Lung (tissue), 12 donors: ENCODE measurements around the gene SH3BP4. TPM values are rescaled to one million over a fixed set of nuclear protein-coding genes. Genes with fewer than 3 reads are reported as not detected.

Source experiments
- ATAC-seq: fragments of 200-7000 bp; cut with Tn5 transposase; one replicate; pipeline ENCODE4 v1.9.1; 2020; ENCODE audit warnings: moderate number of reproducible peaks; ENCODE audit not compliant: insufficient read depth, low FRiP score
- DNase-seq, 3 donors: peaks; one replicate each; pipeline ENCODE4 v3.0.0-alpha.2; 2013 to 2017
- H3K27ac ChIP-seq, 2 donors: one replicate each; pipeline ENCODE4 v1.5.1; 2013; ENCODE audit warnings: mild to moderate bottlenecking in 2 of 2, moderate library complexity in 2 of 2, control low read depth in 1 of 2, inconsistent platforms in 1 of 2, low read depth in 1 of 2, low read length in 1 of 2
- H3K27me3 ChIP-seq, 3 donors: one replicate each; pipeline ENCODE4 v1.5.1; 2013; ENCODE audit warnings: low read length in 2 of 3; ENCODE audit not compliant: control insufficient read depth in 3 of 3, insufficient read depth in 3 of 3
- H3K36me3 ChIP-seq, 4 donors: one replicate each; pipeline ENCODE4 v1.5.1; 2013; ENCODE audit warnings: low read length in 4 of 4, mild to moderate bottlenecking in 1 of 4, moderate library complexity in 1 of 4; ENCODE audit not compliant: control insufficient read depth in 4 of 4, insufficient read depth in 4 of 4
- H3K4me1 ChIP-seq, 5 donors: one replicate each; pipeline ENCODE4 v1.5.1; 2013; ENCODE audit warnings: low read length in 5 of 5, mild to moderate bottlenecking in 2 of 5, moderate library complexity in 1 of 5; ENCODE audit not compliant: control insufficient read depth in 5 of 5, insufficient read depth in 5 of 5
- H3K4me3 ChIP-seq: one replicate; pipeline ENCODE4 v1.5.1; 2013; ENCODE audit warnings: mild to moderate bottlenecking, control low read depth, moderate library complexity
- H3K9ac ChIP-seq, 2 donors: one replicate each; pipeline ENCODE4 v1.5.1; 2013; ENCODE audit warnings: low read length in 2 of 2, control low read depth in 1 of 2; ENCODE audit not compliant: insufficient read depth in 1 of 2
- H3K9me3 ChIP-seq, 4 donors: one replicate each; pipeline ENCODE4 v1.5.1; 2013; ENCODE audit warnings: low read length in 3 of 4, mild to moderate bottlenecking in 1 of 4, moderate library complexity in 1 of 4; ENCODE audit not compliant: control insufficient read depth in 4 of 4, insufficient read depth in 3 of 4
- WGBS, 2 donors: extraction: QIAGEN DNeasy Blood & Tissue Kit; methylation state at CpG; one replicate each; pipeline ENCODE4 v1.1.7; 2013; 5-methylcytosine and 5-hydroxymethylcytosine counted together
- polyA plus RNA-seq, 2 donors: library from polyadenylated mRNA; stranded (reverse); fragments of 200-250 nt; gene quantifications; one replicate each; pipeline ENCODE4 v1.2.1, GENCODE V29; 2013
- total RNA-seq, 2 donors: library from RNA; depleted of rRNA in 1 of 2; stranded (reverse); fragments of >200 nt in 1 of 2; gene quantifications; one replicate each; pipeline ENCODE4 v1.2.1, GENCODE V29; 2014 to 2021
- TF ChIP-seq, protein P1 (sequence below): IDR thresholded peaks from 2 replicates; pipeline ENCODE4 v1.5.1; 2012; ENCODE audit warnings: mild to moderate bottlenecking; ENCODE audit errors: control extremely low read depth, extremely low read depth
- donor health status: control.
- donor health status: control.
- donor health status: Bipolar disorder and iron deficiency.
- donor health status: healthy.
- donor health status: DM: yes; HTN: yes; CAD: no.

The SH3BP4 gene
- total and polyA plus RNA-seq, 4 donors: 12.0 to 36.5 (median 18.2) TPM

DNA sequence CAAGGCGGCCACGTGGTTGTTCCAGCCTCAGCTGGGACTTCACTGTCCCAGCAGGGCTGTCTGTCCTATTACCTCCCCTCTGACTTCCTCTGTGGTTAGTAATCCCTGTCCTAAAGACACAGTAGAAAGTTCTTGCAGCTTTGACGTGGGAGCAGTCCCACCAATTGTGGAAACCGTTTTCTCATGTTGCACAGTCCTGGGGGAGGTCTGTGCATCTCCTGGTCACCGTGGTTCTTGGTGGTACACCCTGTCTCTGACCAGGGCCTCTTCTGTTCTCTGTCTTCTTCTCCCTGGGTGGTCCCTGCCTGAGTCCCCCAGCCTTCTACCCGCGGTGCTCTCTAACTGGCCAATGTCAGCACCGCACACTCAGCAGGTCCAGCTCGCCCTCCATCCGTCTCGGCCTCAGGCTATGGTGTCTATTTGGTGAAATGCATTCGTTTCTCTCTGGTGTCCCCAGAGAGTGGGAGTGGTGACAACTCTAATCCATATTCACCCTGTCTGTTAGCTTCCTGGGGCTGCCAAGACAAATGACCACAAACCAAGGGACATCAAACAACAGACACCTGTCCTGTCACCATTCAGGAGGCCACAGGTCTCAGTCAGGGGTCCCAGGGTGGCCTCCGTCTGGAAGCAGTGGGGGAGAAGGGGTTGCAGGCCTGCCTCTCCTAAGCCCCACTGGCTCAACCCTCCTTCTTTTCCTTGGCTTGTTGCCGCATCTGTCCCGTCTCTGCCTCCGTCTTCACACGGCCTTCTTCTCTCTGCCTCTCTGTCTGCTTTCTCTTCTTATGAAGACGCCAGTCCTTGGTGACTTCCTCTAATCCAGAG lies 99.8 kb downstream of the SH3BP4 start:
- Histone ChIP-seq H3K9ac (no peak overlapping the region), H3K36me3 (peaks cover 0 to 31% (median 17%) of the 10 kb centered on the region in 4 donors), H3K4me3 (no peak overlapping the region), H3K9me3 (no peaks in the 10 kb centered on the region), H3K27ac (peak overlapping the region; percentile 50 to 78), H3K4me1 (peaks cover 7 to 22% (median 20%) of the 10 kb centered on the region in 5 donors), H3K27me3 (no peaks in the 10 kb centered on the region)
- ATAC-seq (no peak), DNase-seq (no peak)
- WGBS, 2 donors: 74 to 78% methylated on average over 18 of the region's 18 CpGs
- TF ChIP-seq, protein P1, sequence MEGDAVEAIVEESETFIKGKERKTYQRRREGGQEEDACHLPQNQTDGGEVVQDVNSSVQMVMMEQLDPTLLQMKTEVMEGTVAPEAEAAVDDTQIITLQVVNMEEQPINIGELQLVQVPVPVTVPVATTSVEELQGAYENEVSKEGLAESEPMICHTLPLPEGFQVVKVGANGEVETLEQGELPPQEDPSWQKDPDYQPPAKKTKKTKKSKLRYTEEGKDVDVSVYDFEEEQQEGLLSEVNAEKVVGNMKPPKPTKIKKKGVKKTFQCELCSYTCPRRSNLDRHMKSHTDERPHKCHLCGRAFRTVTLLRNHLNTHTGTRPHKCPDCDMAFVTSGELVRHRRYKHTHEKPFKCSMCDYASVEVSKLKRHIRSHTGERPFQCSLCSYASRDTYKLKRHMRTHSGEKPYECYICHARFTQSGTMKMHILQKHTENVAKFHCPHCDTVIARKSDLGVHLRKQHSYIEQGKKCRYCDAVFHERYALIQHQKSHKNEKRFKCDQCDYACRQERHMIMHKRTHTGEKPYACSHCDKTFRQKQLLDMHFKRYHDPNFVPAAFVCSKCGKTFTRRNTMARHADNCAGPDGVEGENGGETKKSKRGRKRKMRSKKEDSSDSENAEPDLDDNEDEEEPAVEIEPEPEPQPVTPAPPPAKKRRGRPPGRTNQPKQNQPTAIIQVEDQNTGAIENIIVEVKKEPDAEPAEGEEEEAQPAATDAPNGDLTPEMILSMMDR: no peak

DNA sequence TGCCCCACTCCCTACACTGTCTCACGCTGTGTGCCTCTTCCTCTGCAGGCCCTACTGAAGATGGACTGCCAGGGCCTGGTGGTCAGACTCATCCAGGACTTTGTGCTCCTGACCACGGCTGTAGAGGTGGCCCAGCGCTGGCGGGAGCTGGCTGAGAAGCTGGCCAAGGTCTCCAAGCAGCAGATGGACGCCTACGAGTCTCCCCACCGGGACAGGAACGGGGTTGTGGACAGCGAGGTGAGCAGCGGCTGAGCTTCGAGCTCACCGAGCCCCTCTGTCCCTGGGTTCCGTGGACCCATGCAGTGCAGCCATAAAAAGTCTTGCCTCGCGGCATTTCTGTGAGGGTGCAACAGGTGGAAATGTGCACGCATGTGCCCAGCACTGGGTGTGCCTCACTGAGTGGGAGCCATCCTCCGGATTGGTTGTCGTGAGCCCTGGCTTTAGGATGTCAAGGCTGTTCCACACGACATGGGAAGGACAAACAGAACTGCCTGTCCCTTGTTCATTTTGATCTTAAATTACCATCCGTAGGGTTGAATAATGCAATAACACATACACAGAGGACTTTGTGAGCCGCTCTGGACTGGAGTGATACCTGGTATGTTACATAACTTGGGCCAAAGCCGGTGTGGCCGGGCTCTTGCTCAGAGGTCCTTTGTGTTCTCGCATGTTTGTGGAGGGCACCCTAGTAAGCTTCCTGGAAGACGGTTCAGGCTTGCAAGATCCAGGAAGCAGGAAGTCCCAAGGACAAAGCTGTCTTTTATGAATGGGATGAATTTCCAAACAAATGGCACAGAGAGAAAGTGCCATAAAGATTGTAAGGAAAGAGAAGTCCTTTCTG lies 100.9 kb downstream of the SH3BP4 start:
- Histone ChIP-seq H3K4me3 (no peak overlapping the region), H3K36me3 (peaks cover 0 to 30% (median 16%) of the 10 kb centered on the region in 4 donors), H3K9ac (no peak overlapping the region), H3K9me3 (no peaks in the 10 kb centered on the region), H3K4me1 (peaks cover 7 to 22% (median 20%) of the 10 kb centered on the region in 5 donors), H3K27ac (no peak overlapping the region), H3K27me3 (no peaks in the 10 kb centered on the region)
- TF ChIP-seq, protein P1: no peak
- ATAC-seq (no peak), DNase-seq (no peak)
- 89 to 93% methylated on average over 25 of the region's 25 CpGs for WGBS, 2 donors

DNA sequence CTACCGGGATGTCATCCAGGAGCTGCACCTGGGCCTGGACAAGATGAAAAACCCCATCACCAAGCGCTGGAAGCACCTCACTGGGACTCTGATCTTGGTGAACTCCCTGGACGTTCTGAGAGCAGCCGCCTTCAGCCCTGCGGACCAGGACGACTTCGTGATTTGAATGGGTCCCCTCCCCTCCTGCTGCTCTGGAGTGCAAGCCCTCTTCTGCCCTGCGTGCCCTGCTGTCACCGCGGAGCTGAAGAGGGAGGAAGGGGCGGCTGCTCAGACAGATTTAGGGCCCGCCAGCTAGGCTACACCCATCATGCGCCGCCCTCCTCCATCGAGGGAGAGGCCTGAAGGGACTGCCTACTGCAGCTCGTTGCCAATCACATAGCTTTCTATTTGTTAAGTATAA lies 101.8 kb downstream of the SH3BP4 start:
- Histone ChIP-seq H3K4me1 (peaks cover 7 to 22% (median 15%) of the 10 kb centered on the region in 5 donors), H3K36me3 (peaks cover 0 to 28% (median 16%) of the 10 kb centered on the region in 4 donors), H3K27me3 (no peaks in the 10 kb centered on the region), H3K4me3 (no peak overlapping the region), H3K9ac (no peak overlapping the region), H3K27ac (peak overlapping the region in 1 of 2 donors; percentile 15), H3K9me3 (no peaks in the 10 kb centered on the region)
- TF ChIP-seq, protein P1: no peak
- no peak for DNase-seq
- ATAC-seq: no peak
- 89% methylated on average over 16 of the region's 16 CpGs for WGBS, 2 donors
